Right renal cortex interstitium (tissue), 3 donors: ENCODE data around the gene POLN. TPM values are rescaled to one million over a fixed set of nuclear protein-coding genes. Genes with fewer than 3 reads are reported as not detected.

ENCODE experiments used
- DNase-seq, 3 donors: peaks; one replicate each; pipeline ENCODE4 v3.0.0-alpha.2; 2013; ENCODE audit warnings: low read depth in 3 of 3, low spot score in 2 of 3
- polyA plus RNA-seq, 3 donors: library from polyadenylated mRNA; unstranded; fragments of 120-200 nt; gene quantifications; one replicate each; pipeline ENCODE4 v1.2.1, GENCODE V29; 2013; ENCODE audit not compliant: insufficient read length in 3 of 3

Gene POLN
- polyA plus RNA-seq, 3 donors = 2.5 to 3.3 (median 2.8) TPM

- no peak for DNase-seq
Observed at GRCh38 chr4:2073808-2074481, 168.0 kb downstream of the POLN start.

- DNase-seq = no peak
Observed at GRCh38 chr4:2072971-2073807, 168.7 kb downstream of the POLN start.

- no peak for DNase-seq
Observed at GRCh38 chr4:2071912-2072867, 169.7 kb downstream of the POLN start.

GRCh38 chr4:2071252-2071911 is 170.5 kb downstream of the POLN start:
- DNase-seq = no peak

GRCh38 chr4:2070421-2071251 is 171.3 kb downstream of the POLN start:
- DNase-seq = no peak

- DNase-seq = no peak
Observed at GRCh38 chr4:2069986-2070385, 171.9 kb downstream of the POLN start.

- no peak for DNase-seq
Observed at GRCh38 chr4:2069161-2069971, 172.6 kb downstream of the POLN start.

GRCh38 chr4:2068566-2068965 is 173.4 kb downstream of the POLN start:
- DNase-seq = no peak

GRCh38 chr4:2068198-2068470 is 173.8 kb downstream of the POLN start:
- DNase-seq = no peak

- no peak for DNase-seq
Observed at GRCh38 chr4:2067446-2068197, 174.3 kb downstream of the POLN start.

GRCh38 chr4:2066571-2067445 is 175.1 kb downstream of the POLN start:
- DNase-seq = no peak

- DNase-seq = no peak
Observed at GRCh38 chr4:2066011-2066551, 175.8 kb downstream of the POLN start.

- no peak for DNase-seq
Observed at GRCh38 chr4:2065106-2065930, 176.6 kb downstream of the POLN start.

- DNase-seq = no peak
Observed at GRCh38 chr4:2064276-2064991, 177.5 kb downstream of the POLN start.

- no peak for DNase-seq
Observed at GRCh38 chr4:2063557-2064275, 178.2 kb downstream of the POLN start.
